ENCODE results near the gene OCRL.

The OCRL gene

GRCh38 chrX:129540068-129540653 lies at the start of gene OCRL:
OCRL (plus strand) TSS chrX:129540259; CDS start chrX:129540440, 181 bp downstream.
- peak; percentile 58 for DNase-seq (ENCODE audit: low spot score)

GRCh38 chrX:129490330-129490729 lies 49.7 kb upstream of the OCRL start:
- DNase-seq (ENCODE audit: low spot score), result no peak

- no peak for DNase-seq (ENCODE audit: low spot score)
Observed at GRCh38 chrX:129493643-129494042, 46.4 kb upstream of the OCRL start.

- no peak for DNase-seq (ENCODE audit: low spot score)
Observed at GRCh38 chrX:129494887-129495286, 45.2 kb upstream of the OCRL start.

GRCh38 chrX:129495900-129496299 lies 44.2 kb upstream of the OCRL start:
- DNase-seq (ENCODE audit: low spot score), result no peak

GRCh38 chrX:129496625-129497024 lies 43.4 kb upstream of the OCRL start:
- DNase-seq (ENCODE audit: low spot score), result no peak

GRCh38 chrX:129497146-129497843 lies 42.8 kb upstream of the OCRL start:
- DNase-seq (ENCODE audit: low spot score), result no peak

GRCh38 chrX:129510331-129510730 lies 29.7 kb upstream of the OCRL start:
- DNase-seq (ENCODE audit: low spot score), result no peak

GRCh38 chrX:129511689-129512088 lies 28.4 kb upstream of the OCRL start:
- no peak for DNase-seq (ENCODE audit: low spot score)

- no peak for DNase-seq (ENCODE audit: low spot score)
Observed at GRCh38 chrX:129512409-129512808, 27.6 kb upstream of the OCRL start.

- DNase-seq (ENCODE audit: low spot score), result no peak
Observed at GRCh38 chrX:129516402-129516801, 23.7 kb upstream of the OCRL start.

- no peak for DNase-seq (ENCODE audit: low spot score)
Observed at GRCh38 chrX:129520151-129520550, 19.9 kb upstream of the OCRL start.

GRCh38 chrX:129522184-129523078 lies 17.6 kb upstream of the OCRL start:
- no peak for DNase-seq (ENCODE audit: low spot score)

GRCh38 chrX:129523079-129523911 lies 16.8 kb upstream of the OCRL start, which contains the start of gene SMARCA1:
SMARCA1 (minus strand) TSS chrX:129523490; CDS start chrX:129523370, 120 bp downstream.
- no peak for DNase-seq (ENCODE audit: low spot score)

- no peak for DNase-seq (ENCODE audit: low spot score)
Observed at GRCh38 chrX:129524250-129524850, 15.7 kb upstream of the OCRL start.

- no peak for DNase-seq (ENCODE audit: low spot score)
Observed at GRCh38 chrX:129525162-129525561, 14.9 kb upstream of the OCRL start.

- no peak for DNase-seq (ENCODE audit: low spot score)
Observed at GRCh38 chrX:129525896-129526295, 14.2 kb upstream of the OCRL start.

- DNase-seq (ENCODE audit: low spot score), result no peak
Observed at GRCh38 chrX:129529685-129530281, 10.3 kb upstream of the OCRL start.

GRCh38 chrX:129530410-129530809 lies 9.6 kb upstream of the OCRL start:
- DNase-seq (ENCODE audit: low spot score), result no peak

- no peak for DNase-seq (ENCODE audit: low spot score)
Observed at GRCh38 chrX:129531132-129531531, 8.9 kb upstream of the OCRL start.
